Muscle layer of colon (tissue), 2 donors: ENCODE results near the gene CPED1.
"Not testable (repeated sequence)": the region's sequence is repeated elsewhere in the genome, so short reads cannot be mapped to it uniquely, and the experiment has no call there.

Experiments used
- H3K27ac ChIP-seq: one replicate; pipeline ENCODE4 v1.7.0; 2013; ENCODE audit warnings: low read depth, mild to moderate bottlenecking, low read length, moderate library complexity
- H3K27me3 ChIP-seq, 2 donors: one replicate each; pipeline ENCODE4 v1.7.0; 2013; ENCODE audit warnings: low read length in 2 of 2, mild to moderate bottlenecking in 2 of 2; ENCODE audit not compliant: insufficient read depth in 2 of 2, control insufficient read depth in 1 of 2
- H3K36me3 ChIP-seq: one replicate; pipeline ENCODE4 v1.7.0; 2013; ENCODE audit warnings: mild to moderate bottlenecking, low read length; ENCODE audit not compliant: insufficient read depth
- H3K4me1 ChIP-seq: one replicate; pipeline ENCODE4 v1.7.0; 2013; ENCODE audit warnings: mild to moderate bottlenecking, low read length; ENCODE audit not compliant: insufficient read depth
- H3K4me3 ChIP-seq, 2 donors: one replicate each; pipeline ENCODE4 v1.7.0; 2013; ENCODE audit warnings: low read length in 2 of 2, low read depth in 1 of 2, mild to moderate bottlenecking in 1 of 2, moderate library complexity in 1 of 2
- H3K9ac ChIP-seq: one replicate; pipeline ENCODE4 v1.7.0; 2013; ENCODE audit warnings: low read length
- H3K9me3 ChIP-seq: one replicate; pipeline ENCODE4 v1.7.0; 2013; ENCODE audit warnings: mild to moderate bottlenecking, low read length
- donor health status: abdominal sarcoma.
- donor health status: Adenocarcinoma of cecum.

The CPED1 gene

DNA sequence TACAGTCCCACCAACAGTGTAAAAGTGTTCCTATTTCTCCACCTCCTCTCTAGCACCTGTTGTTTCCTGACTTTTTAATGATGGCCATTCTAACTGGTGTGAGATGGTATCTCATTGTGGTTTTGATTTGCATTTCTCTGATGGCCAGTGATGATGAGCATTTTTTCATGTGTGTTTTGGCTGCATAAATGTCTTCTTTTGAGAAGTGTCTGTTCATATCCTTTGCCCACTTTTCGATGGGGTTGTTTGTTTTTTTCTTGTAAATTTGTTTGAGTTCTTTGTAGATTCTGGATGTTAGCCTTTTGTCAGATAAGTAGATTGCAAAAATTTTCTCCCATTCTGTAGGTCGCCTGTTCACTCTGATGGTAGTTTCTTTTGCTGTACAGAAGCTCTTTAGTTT lies 79.2 kb downstream of the CPED1 start:
- H3K4me3 ChIP-seq, result not testable (repeated sequence)
- H3K4me1 ChIP-seq, result peaks cover 18% of the 10 kb centered on the region

GRCh38 chr7:121069346-121070100 lies 81.0 kb downstream of the CPED1 start:
- no peaks in the 10 kb centered on the region for H3K9me3 ChIP-seq
- no peak overlapping the region for H3K4me3 ChIP-seq
- no peak overlapping the region for H3K27ac ChIP-seq

More for the DNA sequence above, 79.2 kb downstream of the CPED1 start:
- H3K27ac ChIP-seq, H3K9me3 ChIP-seq, H3K27me3 ChIP-seq, H3K9ac ChIP-seq, H3K36me3 ChIP-seq: not testable (repeated sequence)

GRCh38 chr7:121071132-121071531 lies 82.6 kb downstream of the CPED1 start:
- H3K27me3 ChIP-seq, result no peaks in the 10 kb centered on the region
- no peaks in the 10 kb centered on the region for H3K9me3 ChIP-seq
- H3K4me1 ChIP-seq, result peaks cover 11% of the 10 kb centered on the region
- H3K4me3 ChIP-seq, result no peak overlapping the region
- no peak overlapping the region for H3K9ac ChIP-seq
- no peaks in the 10 kb centered on the region for H3K36me3 ChIP-seq
- H3K27ac ChIP-seq, result no peak overlapping the region

More at GRCh38 chr7:121069346-121070100, 81.0 kb downstream of the CPED1 start:
- H3K4me1 ChIP-seq, result peaks cover 11% of the 10 kb centered on the region
- H3K27me3 ChIP-seq, result no peaks in the 10 kb centered on the region
- no peaks in the 10 kb centered on the region for H3K36me3 ChIP-seq
- no peak overlapping the region for H3K9ac ChIP-seq

GRCh38 chr7:121071662-121072061 lies 83.2 kb downstream of the CPED1 start:
- H3K27ac ChIP-seq, result no peak overlapping the region
- no peaks in the 10 kb centered on the region for H3K27me3 ChIP-seq
- no peak overlapping the region for H3K4me3 ChIP-seq
- no peak overlapping the region for H3K9ac ChIP-seq
- no peaks in the 10 kb centered on the region for H3K9me3 ChIP-seq
- no peaks in the 10 kb centered on the region for H3K36me3 ChIP-seq
- H3K4me1 ChIP-seq, result peaks cover 11% of the 10 kb centered on the region

- peaks cover 11% of the 10 kb centered on the region for H3K4me1 ChIP-seq
- no peak overlapping the region for H3K27ac ChIP-seq
These were observed 84.3 kb downstream of the CPED1 start for GRCh38 chr7:121072826-121073225.

GRCh38 chr7:121073463-121074099 lies 85.1 kb downstream of the CPED1 start:
- no peak overlapping the region for H3K4me3 ChIP-seq
- no peak overlapping the region for H3K27ac ChIP-seq
- no peaks in the 10 kb centered on the region for H3K9me3 ChIP-seq
- H3K27me3 ChIP-seq, result no peaks in the 10 kb centered on the region
- H3K36me3 ChIP-seq, result no peaks in the 10 kb centered on the region
- peaks cover 11% of the 10 kb centered on the region for H3K4me1 ChIP-seq
- no peak overlapping the region for H3K9ac ChIP-seq

More at GRCh38 chr7:121072826-121073225, 84.3 kb downstream of the CPED1 start:
- H3K9ac ChIP-seq, result no peak overlapping the region
- H3K9me3 ChIP-seq, result no peaks in the 10 kb centered on the region
- no peaks in the 10 kb centered on the region for H3K36me3 ChIP-seq
- no peaks in the 10 kb centered on the region for H3K27me3 ChIP-seq
- no peak overlapping the region for H3K4me3 ChIP-seq

DNA sequence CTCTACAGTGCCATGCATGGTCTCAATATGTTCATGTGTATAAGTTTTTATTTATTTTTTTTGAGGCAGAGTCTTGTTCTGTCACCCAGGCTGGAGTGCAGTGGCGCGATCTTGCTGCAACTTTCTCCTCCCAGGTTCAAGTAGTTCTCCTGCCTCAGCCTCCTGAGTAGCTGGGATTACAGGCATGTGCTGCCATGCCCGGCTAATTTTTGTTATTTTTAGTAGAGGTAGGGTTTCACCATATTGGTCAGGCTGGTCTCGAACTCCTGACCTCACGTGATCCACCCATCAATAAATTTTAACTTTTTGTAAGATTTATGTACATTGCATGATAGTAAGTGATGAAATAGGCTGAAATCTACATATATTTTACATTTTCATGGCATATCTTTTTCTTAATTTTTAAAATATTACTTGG lies 86.9 kb downstream of the CPED1 start:
- not testable (repeated sequence) for H3K4me1 ChIP-seq, H3K27ac ChIP-seq

DNA sequence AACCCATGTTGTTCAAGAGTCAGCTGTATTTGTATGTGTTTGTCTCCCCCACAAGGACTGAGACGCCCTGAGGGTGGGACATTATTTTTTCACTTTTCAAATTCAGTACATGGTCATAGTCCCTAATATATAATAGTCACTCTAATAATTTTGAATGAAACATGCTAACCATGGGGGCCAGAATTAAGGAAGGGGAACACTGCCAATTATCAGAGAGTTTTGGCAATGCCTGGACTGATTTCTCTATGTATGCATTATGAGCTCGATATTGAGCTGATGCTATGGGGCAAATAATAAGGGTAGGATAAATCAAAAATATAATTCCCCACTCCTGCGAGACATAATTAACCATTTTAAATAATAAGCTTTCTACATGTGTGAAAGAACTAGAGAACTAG lies 87.4 kb downstream of the CPED1 start:
- Histone ChIP-seq H3K4me3 (no peak overlapping the region), H3K27me3 (no peaks in the 10 kb centered on the region), H3K36me3 (no peaks in the 10 kb centered on the region), H3K4me1 (peaks cover under 1% of the 10 kb centered on the region), H3K9me3 (no peaks in the 10 kb centered on the region), H3K9ac (no peak overlapping the region), H3K27ac (no peak overlapping the region)

More for the DNA sequence above, 86.9 kb downstream of the CPED1 start:
- H3K4me3 ChIP-seq, H3K9ac ChIP-seq, H3K36me3 ChIP-seq, H3K27me3 ChIP-seq, H3K9me3 ChIP-seq: not testable (repeated sequence)

GRCh38 chr7:121076350-121077164 lies 88.0 kb downstream of the CPED1 start:
- peaks cover 7% of the 10 kb centered on the region for H3K4me1 ChIP-seq
- H3K36me3 ChIP-seq, result no peaks in the 10 kb centered on the region
- H3K4me3 ChIP-seq, result no peak overlapping the region
- no peak overlapping the region for H3K27ac ChIP-seq
- no peaks in the 10 kb centered on the region for H3K9me3 ChIP-seq
- no peaks in the 10 kb centered on the region for H3K27me3 ChIP-seq
- H3K9ac ChIP-seq, result no peak overlapping the region

GRCh38 chr7:121077165-121077630 lies 88.7 kb downstream of the CPED1 start:
- no peaks in the 10 kb centered on the region for H3K27me3 ChIP-seq
- H3K4me3 ChIP-seq, result no peak overlapping the region
- H3K9me3 ChIP-seq, result no peaks in the 10 kb centered on the region
- no peaks in the 10 kb centered on the region for H3K36me3 ChIP-seq
- H3K27ac ChIP-seq, result no peak overlapping the region
- peaks cover 10% of the 10 kb centered on the region for H3K4me1 ChIP-seq
- H3K9ac ChIP-seq, result no peak overlapping the region

DNA sequence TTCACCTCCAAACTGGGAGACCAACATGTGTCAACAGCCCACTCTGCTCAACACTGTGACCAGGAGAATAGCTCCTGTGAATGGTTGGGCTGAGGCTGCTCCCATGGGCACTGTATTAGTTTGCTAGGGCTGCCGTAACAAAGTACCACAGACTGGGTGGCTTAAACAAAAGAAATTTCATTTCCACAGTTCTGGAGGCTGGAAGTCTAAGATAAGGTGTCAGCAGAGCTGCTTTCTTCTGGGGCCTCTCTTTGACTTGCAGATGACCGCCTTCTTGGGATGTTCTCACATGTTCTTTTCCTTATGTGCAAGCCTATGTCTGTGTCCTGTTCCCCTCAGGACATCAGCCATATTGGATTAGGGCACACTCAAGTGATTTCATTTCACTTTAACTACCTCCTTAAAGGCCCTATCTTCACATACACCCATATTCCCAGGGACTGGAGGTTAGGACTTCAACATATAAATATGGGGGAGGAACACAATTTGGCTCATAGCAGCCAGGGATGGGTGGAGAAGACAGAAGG lies 90.3 kb downstream of the CPED1 start:
- Histone ChIP-seq H3K9ac (no peak overlapping the region), H3K9me3 (no peaks in the 10 kb centered on the region), H3K27ac (no peak overlapping the region), H3K36me3 (no peaks in the 10 kb centered on the region), H3K27me3 (no peaks in the 10 kb centered on the region), H3K4me3 (no peak overlapping the region), H3K4me1 (peaks cover 21% of the 10 kb centered on the region)
